ENCODE results near the gene CXCR5. TPM values are rescaled to one million over a fixed set of nuclear protein-coding genes. Genes with fewer than 3 reads are reported as not detected.

The CXCR5 gene
- total RNA-seq, 1 donor from 2014 or later, result 0.41 TPM

- intact Hi-C loops (cut with micrococcal nuclease), result no loop called here
Observed at GRCh38 chr11:118873804-118874203, 9.9 kb upstream of the CXCR5 start.

GRCh38 chr11:118876286-118876685 lies 7.4 kb upstream of the CXCR5 start:
- intact Hi-C loops (cut with micrococcal nuclease), result loop anchor here (2.0 kb wide), 1 partner anchor 85 kb away; the partner anchor contains the start of gene DDX6

GRCh38 chr11:118877487-118878162 lies 6.1 kb upstream of the CXCR5 start:
- intact Hi-C loops (cut with micrococcal nuclease), result loop anchor here (2.0 kb wide), 2 partner anchors 15 to 87 kb away; partner anchors contain the start of gene DDX6

- intact Hi-C loops (cut with micrococcal nuclease), result loop anchor here (2.0 kb wide), 1 partner anchor 15 kb away; no protein-coding TSS in a partner anchor
Observed at GRCh38 chr11:118878163-118878563, 5.5 kb upstream of the CXCR5 start.

GRCh38 chr11:118881228-118881627 lies 2.5 kb upstream of the CXCR5 start:
- intact Hi-C loops (cut with micrococcal nuclease), result no loop called here

- intact Hi-C loops (cut with micrococcal nuclease), result no loop called here
Observed at GRCh38 chr11:118882491-118882890, 1.2 kb upstream of the CXCR5 start.

GRCh38 chr11:118883004-118883367 lies 706 bp upstream of the CXCR5 start:
- intact Hi-C loops (cut with micrococcal nuclease), result no loop called here

GRCh38 chr11:118884875-118885274 lies 1.2 kb downstream of the CXCR5 start:
- intact Hi-C loops (cut with micrococcal nuclease), result no loop called here

GRCh38 chr11:118885319-118885718 lies 1.6 kb downstream of the CXCR5 start:
- intact Hi-C loops (cut with micrococcal nuclease), result no loop called here

GRCh38 chr11:118885831-118886565 lies 2.3 kb downstream of the CXCR5 start:
- intact Hi-C loops (cut with micrococcal nuclease), result no loop called here

- intact Hi-C loops (cut with micrococcal nuclease), result no loop called here
Observed at GRCh38 chr11:118886681-118887111, 3.0 kb downstream of the CXCR5 start.

- intact Hi-C loops (cut with micrococcal nuclease), result no loop called here
Observed at GRCh38 chr11:118887206-118887605, 3.5 kb downstream of the CXCR5 start.

GRCh38 chr11:118888398-118888797 lies 4.7 kb downstream of the CXCR5 start:
- intact Hi-C loops (cut with micrococcal nuclease), result no loop called here

- intact Hi-C loops (cut with micrococcal nuclease), result loop anchor here (5.0 kb wide), 1 partner anchor 97 kb away; the partner anchor contains the start of gene DDX6
Observed at GRCh38 chr11:118889797-118890196, 6.1 kb downstream of the CXCR5 start.

GRCh38 chr11:118892514-118892913 lies 8.8 kb downstream of the CXCR5 start:
- intact Hi-C loops (cut with micrococcal nuclease), result loop anchor here (2.0 to 5.0 kb wide), 2 partner anchors 14 to 100 kb away; partner anchors contain the start of gene DDX6

- intact Hi-C loops (cut with micrococcal nuclease), result loop anchor here (2.0 to 5.0 kb wide), 2 partner anchors 14 to 101 kb away; partner anchors contain the start of gene DDX6
Observed at GRCh38 chr11:118892964-118893363, 9.3 kb downstream of the CXCR5 start.

- intact Hi-C loops (cut with micrococcal nuclease), result loop anchor here (2.0 to 5.0 kb wide), 2 partner anchors 15 to 101 kb away; partner anchors contain the start of gene DDX6
Observed at GRCh38 chr11:118893662-118894061, 10.0 kb downstream of the CXCR5 start.

- intact Hi-C loops (cut with micrococcal nuclease), result loop anchor here (5.0 kb wide), 1 partner anchor 102 kb away; the partner anchor contains the start of gene DDX6
Observed at GRCh38 chr11:118894192-118894591, 10.5 kb downstream of the CXCR5 start.

- intact Hi-C loops (cut with micrococcal nuclease), result no loop called here
Observed at GRCh38 chr11:118895093-118896039, 11.7 kb downstream of the CXCR5 start.

- intact Hi-C loops (cut with micrococcal nuclease), result no loop called here
Observed at GRCh38 chr11:118896472-118896913, 12.8 kb downstream of the CXCR5 start.

All from T-helper 2 cell treated with Interferon-gamma antibody and Interleukin-4, amounts not matched to agents 100 ng/mL and 5 ng/mL, for 36 hours (primary cell).